Embryonic facial prominence (tissue), 1 donor: ENCODE results near the gene BABAM2.

ENCODE experiments used
- DNase-seq: peaks from one replicate; pipeline ENCODE4 v3.0.0-alpha.2; 2016; ENCODE audit errors: extremely low spot score

Gene BABAM2

DNA sequence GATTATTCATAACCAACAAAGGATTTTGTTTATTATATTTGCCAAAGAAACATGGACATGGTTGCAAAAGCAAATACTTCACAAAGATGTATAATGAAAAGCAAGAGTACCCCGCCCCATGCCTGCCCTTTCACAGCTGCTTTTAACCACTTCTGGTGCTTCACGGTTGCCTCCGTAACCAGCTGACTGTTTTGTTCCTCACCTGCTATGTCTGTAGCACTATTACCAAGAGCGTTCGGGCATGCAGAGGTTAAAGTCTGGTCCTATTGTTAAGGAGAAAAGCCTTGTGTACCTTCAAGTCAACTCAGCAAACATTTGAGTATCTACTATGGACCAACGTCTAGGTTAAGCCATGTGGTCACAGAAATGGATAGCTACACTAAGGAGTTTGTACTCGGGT lies 386.9 kb downstream of the BABAM2 start:
- DNase-seq = no peak

DNA sequence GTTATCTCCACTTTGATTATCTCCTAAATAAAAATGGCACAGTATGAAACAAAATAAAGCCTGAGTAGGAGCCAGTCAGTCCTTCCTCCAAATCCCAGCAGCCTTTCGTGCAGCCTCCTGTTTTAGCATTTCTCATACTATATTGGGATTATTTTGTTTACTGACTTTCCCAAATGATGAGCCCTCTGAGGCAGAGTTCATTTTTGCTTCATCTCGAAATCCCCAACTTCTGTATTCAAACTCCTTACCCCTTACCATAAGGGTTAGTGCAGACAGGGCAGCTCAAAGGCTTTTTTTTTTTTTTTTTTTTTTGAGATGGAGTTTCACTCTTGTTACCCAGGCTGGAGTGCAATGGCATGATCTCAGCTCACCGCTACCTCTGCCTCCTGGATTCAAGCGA lies 388.8 kb downstream of the BABAM2 start:
- DNase-seq = no peak

DNA sequence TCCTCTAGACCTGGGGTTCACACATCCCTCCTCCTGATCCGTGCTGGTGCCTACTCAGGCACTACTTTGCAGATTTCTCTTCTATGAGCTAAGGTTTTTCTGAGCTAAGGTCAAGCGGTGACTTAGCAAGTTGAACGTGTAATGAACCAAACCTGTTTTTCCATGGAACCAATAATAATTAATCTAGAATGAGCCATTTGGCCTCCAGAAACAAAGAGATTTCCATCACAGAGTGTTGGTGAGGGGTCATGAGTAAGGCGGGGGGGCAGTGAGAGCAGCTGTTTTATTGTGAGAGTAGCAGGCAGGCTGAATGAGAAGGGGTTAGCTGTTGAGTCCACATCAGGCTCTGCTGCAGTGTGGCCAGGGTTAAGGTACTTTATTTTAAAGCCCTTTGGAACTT lies 390.1 kb downstream of the BABAM2 start:
- DNase-seq = no peak

DNA sequence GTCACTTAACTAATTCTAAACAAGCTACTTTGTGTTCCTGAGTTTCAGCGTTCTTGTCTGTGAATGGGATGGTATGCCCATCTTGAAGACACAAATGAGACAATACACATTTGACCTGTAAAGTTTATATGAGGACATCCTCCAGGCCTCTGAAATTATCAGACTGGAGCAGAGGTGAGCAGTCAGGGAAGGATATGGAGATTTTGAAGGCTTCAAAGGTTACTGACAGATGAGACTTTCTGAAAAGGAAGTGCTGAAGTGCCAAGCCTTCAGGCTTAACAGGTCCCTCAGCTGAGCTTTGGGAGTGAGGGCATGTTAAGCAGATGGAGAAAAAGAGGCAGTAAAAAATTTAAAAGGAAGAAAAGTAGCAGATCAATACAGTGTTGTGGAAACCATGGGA lies 391.2 kb downstream of the BABAM2 start:
- no peak for DNase-seq

DNA sequence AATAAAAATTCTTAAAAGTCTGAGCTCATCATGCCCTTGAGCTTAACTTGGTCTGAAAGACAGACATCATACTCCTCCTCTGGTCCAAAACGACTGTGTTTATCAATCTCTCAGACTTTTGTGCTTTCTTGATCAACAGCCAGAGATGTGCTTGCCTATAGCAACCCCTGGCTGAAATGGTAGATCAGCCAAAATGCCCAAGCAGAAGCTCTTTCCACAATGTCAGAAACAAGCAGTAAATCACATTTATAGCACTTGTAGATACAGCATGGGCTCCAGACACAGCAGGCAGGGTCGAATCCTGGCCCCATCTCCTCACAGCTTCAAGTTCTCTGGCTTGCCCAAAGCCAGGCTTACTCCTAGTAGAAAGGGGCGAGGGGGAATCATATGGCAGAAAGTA lies 391.7 kb downstream of the BABAM2 start:
- DNase-seq = no peak

DNA sequence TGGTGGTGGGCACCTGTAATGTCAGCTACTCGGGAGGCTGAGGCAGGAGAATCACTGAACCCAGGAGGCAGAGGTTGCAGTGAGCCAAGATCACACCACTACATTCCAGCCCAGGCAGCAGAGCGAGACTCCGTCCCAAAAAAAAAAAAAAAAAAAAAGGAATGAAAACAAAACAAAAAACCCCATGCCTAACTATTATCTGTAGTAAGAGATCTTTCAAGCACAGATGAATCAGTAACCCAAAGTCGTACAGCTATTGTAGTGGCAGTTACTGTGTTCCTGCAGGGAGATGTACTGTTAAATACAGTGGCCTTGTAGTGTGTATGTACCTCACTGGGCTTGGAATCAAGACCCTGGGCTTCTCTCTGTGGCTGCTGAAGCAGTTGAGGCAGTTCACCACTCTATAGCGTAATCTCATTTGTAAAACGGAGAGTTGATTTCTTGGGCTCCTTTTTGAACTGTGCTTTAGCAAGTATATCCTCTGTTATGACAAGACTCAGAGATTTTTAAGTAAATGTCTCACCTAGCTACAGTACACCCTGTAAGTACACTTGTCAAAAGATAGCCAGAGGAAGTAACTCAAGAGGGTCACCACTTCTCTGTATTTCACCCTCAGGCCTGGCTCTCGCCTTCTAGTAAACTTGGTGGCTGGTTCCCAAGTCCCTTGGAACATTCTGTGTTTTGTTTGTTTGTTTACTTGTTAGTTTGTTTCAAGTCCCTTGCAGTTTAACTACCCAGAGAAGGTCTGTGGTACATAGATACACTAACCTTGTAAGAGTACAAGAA lies 392.5 kb downstream of the BABAM2 start:
- DNase-seq = no peak

DNA sequence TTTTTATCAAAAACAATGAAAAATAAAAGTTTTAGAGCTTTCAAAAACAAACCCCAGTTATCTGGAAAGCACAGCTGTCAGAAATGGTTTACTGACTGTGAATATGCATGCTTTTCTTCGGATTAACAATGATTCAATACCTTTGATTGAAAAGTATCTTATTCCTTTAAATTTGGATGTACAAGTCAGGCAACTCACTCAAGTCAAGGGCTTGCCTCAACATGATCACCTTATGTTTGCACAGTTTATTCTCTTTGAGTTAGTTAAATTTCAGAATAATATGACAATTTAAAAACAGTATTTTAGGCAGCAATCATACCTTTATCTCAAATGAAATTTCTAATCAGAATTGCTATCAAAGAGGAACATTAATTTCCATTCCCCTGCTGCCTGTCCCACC lies 393.3 kb downstream of the BABAM2 start:
- no peak for DNase-seq

DNA sequence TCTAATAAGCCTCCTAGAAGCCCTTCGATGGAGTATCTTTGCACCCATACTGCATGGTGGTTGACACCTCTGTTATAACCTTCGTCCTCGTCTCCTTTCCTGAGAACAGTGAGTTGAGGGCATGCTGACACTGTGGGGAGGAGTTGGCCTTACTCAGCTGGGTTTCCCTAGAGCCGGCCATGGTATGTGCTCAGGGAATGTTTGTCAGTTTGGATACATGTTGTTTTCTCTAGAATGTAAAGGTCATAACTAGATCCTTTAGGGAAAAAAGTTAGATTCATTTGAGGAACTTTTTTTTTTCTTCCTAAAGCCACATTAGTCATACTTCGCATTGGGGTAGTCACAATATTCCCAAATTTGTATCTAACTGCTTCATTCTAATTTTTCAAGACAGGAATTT lies 396.1 kb downstream of the BABAM2 start:
- no peak for DNase-seq

DNA sequence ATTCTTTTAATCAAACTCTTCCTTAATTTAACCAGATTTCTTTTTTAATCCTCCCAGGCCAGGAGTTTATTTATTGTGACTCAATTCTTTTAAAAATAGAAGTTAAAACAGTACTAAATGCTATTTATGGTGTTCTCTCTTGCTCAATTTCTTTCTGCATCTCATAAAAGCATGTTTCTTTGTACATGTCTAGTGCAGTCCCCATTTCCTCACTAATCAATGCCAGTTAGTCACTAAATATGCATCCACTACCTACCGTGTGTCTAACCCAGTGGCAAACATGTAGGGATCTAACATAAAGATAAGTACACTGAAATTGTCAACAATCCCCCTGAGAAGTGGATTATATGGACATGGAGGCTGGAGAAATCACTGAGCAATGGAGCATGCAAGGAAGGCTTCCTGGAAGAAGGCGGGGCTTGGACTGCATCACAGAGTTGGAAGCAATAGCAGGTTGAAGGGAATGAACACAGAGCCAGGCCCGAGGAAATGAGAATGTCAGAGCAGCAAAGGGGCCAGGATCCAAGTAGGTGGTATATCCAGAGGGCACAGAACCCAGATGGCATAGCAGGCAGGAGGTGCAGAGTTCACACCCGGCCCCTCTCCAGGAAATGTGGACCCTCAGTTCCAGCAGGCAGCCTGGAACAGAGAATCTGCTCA lies 396.9 kb downstream of the BABAM2 start:
- DNase-seq = no peak

DNA sequence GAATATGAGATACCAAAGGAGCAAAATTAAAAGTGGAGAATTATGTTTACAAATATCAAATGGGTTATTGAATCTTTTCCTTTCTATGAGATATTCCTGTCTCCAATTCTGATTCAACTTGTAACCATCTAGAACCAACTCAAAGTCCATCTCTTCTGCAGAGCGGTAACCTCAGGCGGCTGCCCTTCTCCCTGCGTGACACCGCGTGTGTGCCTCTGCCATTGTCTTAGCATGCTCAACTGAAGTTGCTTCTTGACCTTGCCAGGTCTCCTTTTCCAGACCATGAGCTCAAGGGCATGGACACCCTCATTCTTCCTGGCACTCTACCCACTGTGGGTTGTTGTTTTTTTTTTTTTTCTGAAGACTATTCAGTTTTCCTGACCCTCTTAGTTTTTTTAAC lies 398.1 kb downstream of the BABAM2 start:
- DNase-seq = no peak

DNA sequence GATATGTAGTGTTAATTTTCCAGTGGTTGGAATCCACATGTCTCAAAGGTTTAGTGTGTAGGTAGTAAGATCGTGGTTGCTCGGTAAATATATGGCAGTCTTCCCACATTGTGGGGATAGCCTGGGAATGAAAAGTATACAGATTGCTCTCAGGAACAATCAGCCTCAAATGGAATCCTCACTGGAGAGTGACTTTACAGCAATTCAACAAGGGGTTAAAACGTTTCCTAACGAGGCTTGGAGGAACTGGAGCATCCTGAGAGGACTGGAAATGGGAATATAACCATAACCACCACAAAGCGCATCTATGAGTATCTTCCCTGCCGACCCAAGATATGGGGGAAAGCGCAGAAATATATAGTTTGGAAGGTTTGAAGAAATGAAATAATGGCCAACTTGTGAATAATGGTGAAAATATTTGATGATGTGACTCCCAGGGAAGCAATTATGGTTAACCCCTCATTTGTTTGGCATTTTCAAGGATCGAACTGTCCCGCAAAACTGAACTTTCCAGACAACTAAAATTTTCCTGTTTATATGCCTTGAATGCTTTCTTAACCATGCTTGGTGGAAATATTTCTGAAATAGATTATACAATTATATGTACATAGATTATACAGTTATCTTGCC lies 401.4 kb downstream of the BABAM2 start:
- no peak for DNase-seq

DNA sequence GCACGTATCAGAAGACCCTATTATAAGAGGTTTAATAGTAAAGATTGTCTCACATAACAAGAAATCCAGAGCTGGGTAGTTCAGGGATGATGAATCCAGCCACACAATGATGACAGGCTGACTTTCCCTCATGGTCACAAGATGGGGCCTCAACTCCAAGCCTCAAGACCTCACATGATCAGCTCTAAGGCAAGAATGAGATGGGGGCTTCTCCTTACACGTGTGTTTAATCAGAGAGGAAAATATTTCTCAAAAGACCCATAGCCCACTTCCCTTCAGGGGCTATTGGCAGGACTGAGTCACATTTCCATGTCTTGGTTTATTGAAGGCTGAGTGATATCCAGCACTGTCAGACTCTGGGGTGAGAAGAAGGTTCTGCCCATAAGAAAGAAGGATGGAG lies 402.0 kb downstream of the BABAM2 start:
- no peak for DNase-seq

DNA sequence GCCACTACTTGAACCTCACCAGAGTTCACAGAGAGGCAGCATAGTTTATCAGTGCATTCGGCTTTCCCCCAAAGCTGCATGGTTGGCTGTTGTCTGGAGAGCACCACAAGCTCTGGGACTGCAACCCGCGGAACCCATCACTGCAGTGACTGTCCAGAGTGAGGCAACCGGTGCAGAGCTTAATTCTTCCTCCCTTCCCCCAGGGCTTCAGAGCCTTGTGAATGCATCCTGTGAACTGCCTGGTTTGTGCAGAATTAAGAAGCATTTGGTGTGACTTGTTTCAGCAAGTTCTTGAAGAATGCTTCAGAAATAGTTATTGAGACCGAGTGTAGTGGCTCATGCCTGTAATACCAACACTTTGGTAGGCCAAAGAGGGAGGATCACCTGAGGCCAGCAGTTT lies 402.9 kb downstream of the BABAM2 start:
- no peak for DNase-seq

DNA sequence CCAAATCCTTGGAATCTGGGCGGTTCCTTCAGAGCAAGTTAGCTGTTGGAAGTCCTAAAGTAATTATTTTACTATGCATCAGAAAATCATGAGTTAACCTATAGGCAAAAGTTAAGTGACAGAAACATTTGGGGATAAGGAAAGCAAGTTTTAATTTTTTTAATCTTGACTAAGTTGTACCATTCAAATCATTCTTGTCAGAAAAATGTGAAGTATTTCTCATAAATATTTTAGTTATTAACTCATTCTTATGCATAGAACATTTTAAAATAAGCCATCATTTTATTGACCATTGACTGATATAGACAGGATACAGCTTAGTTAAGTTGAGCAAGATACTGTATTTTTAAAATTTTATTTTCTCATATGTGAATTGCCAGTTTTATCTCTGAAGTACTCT lies 403.9 kb downstream of the BABAM2 start:
- no peak for DNase-seq

DNA sequence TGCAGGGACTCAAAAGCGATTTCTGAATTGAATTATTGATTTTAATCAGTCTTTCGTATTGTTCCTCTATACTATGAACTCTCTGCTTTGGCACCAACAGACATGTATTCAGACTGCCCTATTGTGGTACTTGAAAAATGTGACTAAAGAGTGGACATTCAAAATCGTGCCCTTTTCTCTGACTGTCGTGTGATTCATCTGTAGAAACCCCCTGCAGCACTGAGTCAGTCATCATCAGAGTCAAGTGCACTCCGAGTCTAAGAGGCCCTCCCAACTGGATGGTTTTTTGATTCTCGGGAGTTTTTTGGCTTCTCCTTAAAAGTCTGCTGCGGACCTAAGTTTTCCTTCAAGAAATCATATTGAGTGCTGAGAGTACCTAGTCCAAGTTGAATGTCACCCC lies 405.7 kb downstream of the BABAM2 start:
- DNase-seq = no peak

DNA sequence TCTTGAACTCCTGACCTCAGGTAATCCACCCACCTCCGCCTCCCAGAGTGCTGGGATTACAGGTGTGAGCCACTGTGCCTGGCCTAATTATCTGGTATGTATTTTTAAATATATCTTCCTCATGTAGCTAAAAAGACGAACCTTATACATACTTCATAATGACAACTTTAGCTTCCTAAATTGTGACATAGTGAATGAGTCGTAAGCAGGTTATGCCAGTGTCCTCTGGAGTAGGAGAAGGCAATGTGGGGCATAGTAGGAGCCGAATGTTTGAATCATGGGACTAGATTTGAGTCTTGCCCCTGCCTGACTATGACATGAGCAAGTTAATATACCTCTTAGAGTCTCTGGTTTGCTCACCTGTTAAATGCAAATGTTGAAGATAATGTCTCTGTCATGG lies 406.4 kb downstream of the BABAM2 start:
- no peak for DNase-seq

DNA sequence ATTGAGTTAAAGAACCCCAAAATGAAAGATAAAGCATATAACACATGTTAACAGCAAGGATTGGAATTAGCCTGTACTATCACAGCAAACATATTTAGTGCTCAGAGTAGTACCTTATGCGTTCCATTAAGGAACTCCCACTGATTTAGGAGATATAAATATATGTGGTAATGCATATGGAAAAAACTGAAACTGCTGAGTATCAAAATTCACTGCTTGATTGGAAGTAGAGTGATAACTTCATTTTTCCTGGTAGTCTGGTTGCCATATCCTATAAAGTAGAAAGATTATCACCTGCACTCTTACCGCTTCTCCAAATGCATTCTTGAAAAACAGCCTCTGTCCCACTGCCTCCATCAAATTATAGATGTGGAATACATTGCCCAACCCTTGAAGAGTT lies 407.0 kb downstream of the BABAM2 start:
- no peak for DNase-seq

DNA sequence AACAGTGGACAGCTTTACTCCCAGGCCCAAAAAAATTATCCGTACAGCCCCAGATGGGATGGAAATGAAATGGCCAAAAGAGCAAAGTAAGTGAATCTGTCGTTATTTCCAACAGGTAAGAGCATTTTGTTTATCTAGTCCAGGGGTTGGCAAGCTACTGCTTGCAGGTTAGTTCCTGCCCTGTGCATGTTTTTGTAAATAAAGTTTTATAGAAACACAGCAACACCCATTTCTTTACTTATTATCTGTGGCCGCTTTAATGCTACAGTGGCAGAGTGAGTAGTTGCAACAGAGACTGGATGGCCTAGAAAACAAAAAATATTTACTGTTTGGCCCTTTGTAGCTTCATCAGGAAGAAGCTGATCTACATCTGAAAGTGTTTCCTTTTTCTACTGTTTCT lies 407.9 kb downstream of the BABAM2 start:
- no peak for DNase-seq

DNA sequence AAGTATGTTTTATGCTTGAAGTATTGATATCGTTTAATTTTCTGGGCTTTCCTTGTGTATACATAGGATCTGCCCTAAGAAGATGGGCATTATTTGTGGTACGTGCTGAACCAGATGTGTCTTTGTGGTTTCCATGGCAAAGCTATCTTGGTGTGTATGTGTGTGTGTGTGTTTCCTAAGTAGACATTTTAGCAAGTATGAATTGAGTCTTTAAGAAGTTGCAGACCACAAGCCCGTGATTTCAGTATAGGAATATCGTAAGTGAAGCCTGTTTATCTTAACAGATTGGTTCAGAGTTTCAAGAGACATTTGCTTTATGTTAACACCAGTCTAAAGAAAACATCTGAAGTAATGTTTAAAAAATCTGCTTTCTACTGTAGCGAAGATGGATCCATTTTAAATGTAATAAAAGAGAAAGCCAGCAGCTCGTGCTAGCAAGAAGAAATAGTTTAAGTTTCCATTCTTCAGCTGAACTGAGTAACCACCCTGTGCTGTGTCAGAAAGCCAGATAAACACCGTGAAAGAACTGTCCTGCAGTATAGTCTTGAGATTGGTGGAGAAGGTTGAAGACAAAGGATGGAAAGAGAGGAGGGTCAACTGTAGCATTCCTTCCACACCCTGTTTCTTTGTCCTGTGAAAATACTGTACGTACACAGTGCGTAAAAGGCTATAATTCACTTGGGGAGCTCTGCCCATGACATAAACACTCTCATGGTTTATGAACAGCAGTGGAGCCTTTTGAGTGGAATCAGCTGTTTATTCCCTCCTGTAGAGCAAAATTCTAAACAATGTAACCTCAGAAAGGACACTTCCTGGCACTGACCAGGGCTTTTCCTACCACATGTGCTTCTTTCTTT lies 410.2 kb downstream of the BABAM2 start:
- DNase-seq = peak; percentile 64

DNA sequence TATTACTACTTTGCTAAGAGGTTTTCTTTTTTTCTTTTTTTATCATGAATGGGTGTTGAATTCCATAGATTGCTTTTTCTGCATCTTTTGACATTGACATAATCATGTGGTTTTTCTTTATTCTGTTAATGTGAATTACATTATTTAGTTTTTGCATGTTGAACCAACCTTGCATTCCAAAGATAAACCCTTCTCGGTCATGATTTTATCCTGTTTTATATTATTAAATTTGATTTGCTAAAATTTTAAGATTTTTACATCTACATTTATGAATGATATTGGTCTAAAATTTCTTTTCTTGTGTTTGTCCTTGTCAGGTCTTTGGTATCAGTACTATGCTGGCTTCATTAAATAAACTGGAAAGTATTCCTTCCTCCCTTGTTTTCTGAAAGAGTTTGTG lies 414.7 kb downstream of the BABAM2 start:
- no peak for DNase-seq

DNA sequence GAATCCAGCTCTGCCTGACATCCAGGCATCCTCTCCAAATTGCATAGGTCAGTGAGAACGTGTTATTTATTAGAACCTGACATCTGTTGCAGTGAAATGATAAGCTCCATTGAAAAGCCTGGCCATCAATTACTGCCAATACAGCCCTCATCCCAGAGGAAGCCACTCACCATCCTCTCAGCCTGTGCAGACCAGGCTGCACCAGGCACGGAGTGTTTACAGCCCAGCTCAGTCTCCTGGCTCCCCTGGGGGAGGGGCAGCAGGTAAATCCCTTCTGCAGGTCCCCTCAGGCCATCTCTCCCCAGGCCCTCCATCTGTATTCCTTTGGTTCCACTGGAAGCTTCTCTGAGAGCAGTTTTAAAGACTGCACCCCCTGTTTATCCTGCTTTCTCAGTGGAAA lies 419.6 kb downstream of the BABAM2 start:
- DNase-seq = no peak

DNA sequence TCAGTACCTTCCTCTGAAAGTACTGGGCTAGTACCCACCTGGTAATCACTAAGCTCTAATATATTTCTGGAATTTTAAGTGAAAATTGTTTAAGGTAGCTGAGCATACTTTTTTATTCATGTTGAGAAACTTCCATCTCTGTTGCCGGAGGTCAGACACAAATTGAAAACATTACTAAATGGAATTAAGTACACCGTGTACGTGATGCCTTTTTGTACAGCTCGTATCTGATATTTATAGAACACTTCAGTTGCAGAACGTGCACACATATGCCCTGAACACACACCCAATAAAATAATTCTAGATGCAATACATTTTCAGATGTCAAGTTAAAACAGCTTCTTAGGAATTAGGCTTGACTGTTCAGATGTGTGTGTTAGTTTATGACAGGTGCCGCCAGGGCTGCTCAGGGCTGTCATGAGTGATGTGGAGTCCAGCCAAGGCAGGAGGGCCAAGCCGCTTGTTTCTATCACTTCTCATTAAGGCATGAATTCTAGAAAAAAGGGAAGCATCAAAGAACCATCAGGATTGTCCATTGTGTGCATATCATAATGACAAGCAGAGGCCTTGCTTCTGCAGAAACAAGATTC lies 421.2 kb downstream of the BABAM2 start:
- DNase-seq = peak; percentile 17
